ENCODE results near the gene USP40.

The USP40 gene

DNA sequence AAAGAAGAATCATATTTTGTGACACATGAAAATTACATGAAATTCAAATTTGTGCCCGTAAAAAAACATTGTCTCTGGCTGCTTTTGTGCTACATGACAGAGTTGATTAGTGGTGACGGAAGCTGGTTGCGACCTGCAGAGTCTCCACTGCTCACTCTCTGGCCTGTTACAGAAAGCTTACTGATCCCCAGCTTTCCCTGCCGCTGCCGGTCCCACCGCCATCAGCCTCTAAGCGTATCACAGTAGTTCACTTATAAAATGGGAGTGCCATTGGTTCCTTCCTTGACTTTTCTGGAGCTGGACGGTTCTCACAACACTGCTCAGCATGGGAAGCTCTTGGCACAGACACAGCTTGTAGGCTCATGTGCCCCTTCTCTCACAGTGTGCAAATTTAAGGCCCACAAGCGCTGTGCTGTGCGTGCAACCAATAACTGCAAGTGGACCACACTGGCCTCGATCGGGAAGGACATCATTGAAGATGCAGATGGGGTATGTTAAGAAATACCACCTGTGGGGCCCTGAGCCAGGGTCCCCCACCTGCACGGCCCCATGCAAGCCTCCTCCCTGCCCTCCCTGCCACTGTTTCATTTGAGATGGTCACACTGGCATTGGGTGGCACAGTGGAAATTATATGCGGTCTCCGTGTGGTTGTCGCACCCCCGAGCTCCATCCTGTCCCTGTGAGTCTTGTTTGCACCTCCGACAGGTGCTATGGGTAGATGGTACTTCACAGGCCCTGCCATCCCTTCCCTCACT is 131.0 kb downstream of the USP40 start:
- Histone ChIP-seq H3K9me3 (ENCODE audit: insufficient read depth, low read length, severe bottlenecking) (no peaks in the 10 kb centered on the region), H2AFZ (ENCODE audit: low read depth, low read length) (no peak overlapping the region), H3K36me3 (ENCODE audit: insufficient read depth, low read length) (peaks cover 47% of the 10 kb centered on the region), H3K27me3 (ENCODE audit: insufficient read depth, low read length, poor library complexity) (no peaks in the 10 kb centered on the region), H3K4me2 (ENCODE audit: insufficient read depth, low read length) (no peak overlapping the region), H3K4me3 (ENCODE audit: low read depth in 1 of 2, low read length in 2 of 2) (no peak overlapping the region), H3K79me2 (ENCODE audit: insufficient read depth, low read length) (no peaks in the 10 kb centered on the region), H4K20me1 (ENCODE audit: insufficient read depth, low read length) (0 out of 2 replicates have a peak, but pooled peaks cover 7% of the 10 kb centered on the region), H3K9ac (ENCODE audit: low read depth, low read length) (no peak overlapping the region), H3K27ac (ENCODE audit: low read length) (no peak overlapping the region), H3K4me1 (ENCODE audit: insufficient read depth, low read length) (no peaks in the 10 kb centered on the region)
- TF ChIP-seq CTCF (IDR thresholded peaks at IDR 0.05; ENCODE audit: borderline replicate concordance, extremely low read depth, low read length, poor library complexity, severe bottlenecking) (no peak), EZH2 (IDR thresholded peaks at IDR 0.05; ENCODE audit: borderline replicate concordance, low read depth, low read length, severe bottlenecking) (no peak)
- ATAC-seq (ENCODE audit: insufficient read depth, low read depth) (no peak), DNase-seq (no peak)

DNA sequence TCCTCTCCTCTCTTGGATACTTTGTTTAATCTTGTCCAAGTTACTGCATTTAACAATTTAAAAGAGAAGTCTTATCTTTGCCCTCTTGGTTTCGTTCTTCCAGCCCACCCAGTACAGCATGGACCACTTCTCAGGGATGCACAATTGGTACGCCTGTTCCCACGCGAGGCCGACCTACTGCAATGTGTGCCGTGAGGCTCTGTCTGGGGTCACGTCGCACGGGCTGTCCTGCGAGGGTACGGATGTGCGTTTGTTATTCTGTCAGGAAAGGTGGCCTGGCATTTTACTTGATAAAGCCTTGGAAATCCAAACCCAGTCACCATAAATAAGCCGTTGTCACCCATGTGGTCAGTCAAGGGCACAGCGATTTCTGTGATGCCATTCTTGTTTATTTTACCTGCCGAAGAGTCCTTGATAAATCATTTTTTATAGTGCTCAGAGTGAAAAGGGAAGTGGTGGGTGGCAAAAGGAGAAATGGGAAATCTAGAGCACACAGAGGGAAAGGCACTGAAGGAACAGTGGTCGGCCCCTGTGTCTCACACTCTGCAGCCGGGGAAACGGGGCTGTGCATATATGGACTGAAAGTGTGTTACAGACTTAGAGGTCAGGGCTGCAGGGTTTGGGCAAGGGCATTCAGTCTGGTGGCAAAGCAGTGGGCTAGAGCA is 131.8 kb downstream of the USP40 start:
- Histone ChIP-seq H3K79me2 (ENCODE audit: insufficient read depth, low read length) (no peaks in the 10 kb centered on the region), H3K4me3 (ENCODE audit: low read depth in 1 of 2, low read length in 2 of 2) (no peak overlapping the region), H3K27ac (ENCODE audit: low read length) (no peak overlapping the region), H3K9ac (ENCODE audit: low read depth, low read length) (no peak overlapping the region), H4K20me1 (ENCODE audit: insufficient read depth, low read length) (0 out of 2 replicates have a peak, but pooled peaks cover 7% of the 10 kb centered on the region), H3K9me3 (ENCODE audit: insufficient read depth, low read length, severe bottlenecking) (no peaks in the 10 kb centered on the region), H3K27me3 (ENCODE audit: insufficient read depth, low read length, poor library complexity) (no peaks in the 10 kb centered on the region), H3K4me1 (ENCODE audit: insufficient read depth, low read length) (no peaks in the 10 kb centered on the region), H3K4me2 (ENCODE audit: insufficient read depth, low read length) (no peak overlapping the region), H2AFZ (ENCODE audit: low read depth, low read length) (no peak overlapping the region), H3K36me3 (ENCODE audit: insufficient read depth, low read length) (peaks cover 41% of the 10 kb centered on the region)
- no peak for ATAC-seq (ENCODE audit: insufficient read depth, low read depth)
- DNase-seq = no peak
- TF ChIP-seq CTCF (IDR thresholded peaks at IDR 0.05; ENCODE audit: borderline replicate concordance, extremely low read depth, low read length, poor library complexity, severe bottlenecking) (no peak), EZH2 (IDR thresholded peaks at IDR 0.05; ENCODE audit: borderline replicate concordance, low read depth, low read length, severe bottlenecking) (no peak)

- TF ChIP-seq EZH2 (IDR thresholded peaks at IDR 0.05; ENCODE audit: borderline replicate concordance, low read depth, low read length, severe bottlenecking) = no peak
- no peak for TF ChIP-seq CTCF (IDR thresholded peaks at IDR 0.05; ENCODE audit: borderline replicate concordance, extremely low read depth, low read length, poor library complexity, severe bottlenecking)
- no peak overlapping the region for H3K4me2 ChIP-seq (ENCODE audit: insufficient read depth, low read length)
- peaks cover 33% of the 10 kb centered on the region for H3K36me3 ChIP-seq (ENCODE audit: insufficient read depth, low read length)
- no peak overlapping the region for H3K9ac ChIP-seq (ENCODE audit: low read depth, low read length)
- no peak overlapping the region for H3K27ac ChIP-seq (ENCODE audit: low read length)
- H2AFZ ChIP-seq (ENCODE audit: low read depth, low read length) = no peak overlapping the region
- 0 out of 2 replicates have a peak, but pooled peaks cover 7% of the 10 kb centered on the region for H4K20me1 ChIP-seq (ENCODE audit: insufficient read depth, low read length)
- no peaks in the 10 kb centered on the region; the same call in 1 of the 2 replicates for H3K79me2 ChIP-seq (ENCODE audit: insufficient read depth, low read length)
- no peaks in the 10 kb centered on the region for H3K27me3 ChIP-seq (ENCODE audit: insufficient read depth, low read length, poor library complexity)
- H3K9me3 ChIP-seq (ENCODE audit: insufficient read depth, low read length, severe bottlenecking) = no peaks in the 10 kb centered on the region
- DNase-seq (no peak), ATAC-seq (ENCODE audit: insufficient read depth, low read depth) (no peak)
- no peak overlapping the region for H3K4me3 ChIP-seq (ENCODE audit: low read depth in 1 of 2, low read length in 2 of 2)
- no peaks in the 10 kb centered on the region for H3K4me1 ChIP-seq (ENCODE audit: insufficient read depth, low read length)
Measured at GRCh38 chr2:233433794-233434193, 132.8 kb downstream of the USP40 start.
